RKO (cell line): ENCODE results near the gene PKD2L2.
A peak's percentile ranks its signal among the peaks of the same experiment; 100 is the strongest.
"Not testable (repeated sequence)": the region's sequence is repeated elsewhere in the genome, so short reads cannot be mapped to it uniquely, and the experiment has no call there.

Experiments used
- DNase-seq: peaks from one replicate; pipeline ENCODE4 v3.0.0-alpha.2; 2016; ENCODE audit warnings: low spot score

PKD2L2 gene

GRCh38 chr5:137888466-137888862 lies 793 bp upstream of the PKD2L2 start:
- DNase-seq = no peak

- no peak for DNase-seq
These were observed 1.6 kb downstream of the PKD2L2 start for GRCh38 chr5:137890845-137891244.

GRCh38 chr5:137891849-137892248 lies 2.6 kb downstream of the PKD2L2 start:
- DNase-seq = peak; percentile 8

- DNase-seq = no peak
These were observed 5.3 kb downstream of the PKD2L2 start for GRCh38 chr5:137894586-137894985.

- no peak for DNase-seq
These were observed 7.3 kb downstream of the PKD2L2 start for GRCh38 chr5:137896560-137896959.

GRCh38 chr5:137899493-137899892 lies 10.2 kb downstream of the PKD2L2 start:
- no peak for DNase-seq

- DNase-seq = no peak
These were observed 12.0 kb downstream of the PKD2L2 start for GRCh38 chr5:137901011-137901817.

GRCh38 chr5:137902408-137903133 lies 13.3 kb downstream of the PKD2L2 start:
- no peak for DNase-seq

- no peak for DNase-seq
These were observed 25.5 kb downstream of the PKD2L2 start for GRCh38 chr5:137914758-137915157.

GRCh38 chr5:137916923-137917322 lies 27.7 kb downstream of the PKD2L2 start:
- no peak for DNase-seq

GRCh38 chr5:137921931-137922330 lies 32.7 kb downstream of the PKD2L2 start:
- no peak for DNase-seq

GRCh38 chr5:137923856-137924255 lies 34.6 kb downstream of the PKD2L2 start:
- no peak for DNase-seq

GRCh38 chr5:137932800-137933199 lies 43.5 kb downstream of the PKD2L2 start:
- no peak for DNase-seq

- DNase-seq = no peak
These were observed 44.2 kb downstream of the PKD2L2 start for GRCh38 chr5:137933491-137933911.

GRCh38 chr5:137935190-137935589 lies 45.9 kb downstream of the PKD2L2 start:
- DNase-seq = no peak

- no peak for DNase-seq
These were observed 46.4 kb downstream of the PKD2L2 start for GRCh38 chr5:137935694-137936093.

- DNase-seq = no peak
These were observed 48.9 kb downstream of the PKD2L2 start for GRCh38 chr5:137937994-137938750.

- no peak for DNase-seq
These were observed 49.5 kb downstream of the PKD2L2 start for GRCh38 chr5:137938751-137939143.

- DNase-seq = no peak
These were observed 50.1 kb downstream of the PKD2L2 start for GRCh38 chr5:137939331-137939730.

GRCh38 chr5:137944280-137944679 lies 55.0 kb downstream of the PKD2L2 start:
- not testable (repeated sequence) for DNase-seq

GRCh38 chr5:137945825-137946224 lies 56.6 kb downstream of the PKD2L2 start:
- no peak for DNase-seq

GRCh38 chr5:137954131-137954879 lies 65.0 kb downstream of the PKD2L2 start:
- no peak for DNase-seq
